ENCODE data around the gene VGLL4. TPM values are rescaled to one million over a fixed set of nuclear protein-coding genes. Genes with fewer than 3 reads are reported as not detected.

The VGLL4 gene
- polyA plus RNA-seq, 1 donor = 50.7 TPM

DNA sequence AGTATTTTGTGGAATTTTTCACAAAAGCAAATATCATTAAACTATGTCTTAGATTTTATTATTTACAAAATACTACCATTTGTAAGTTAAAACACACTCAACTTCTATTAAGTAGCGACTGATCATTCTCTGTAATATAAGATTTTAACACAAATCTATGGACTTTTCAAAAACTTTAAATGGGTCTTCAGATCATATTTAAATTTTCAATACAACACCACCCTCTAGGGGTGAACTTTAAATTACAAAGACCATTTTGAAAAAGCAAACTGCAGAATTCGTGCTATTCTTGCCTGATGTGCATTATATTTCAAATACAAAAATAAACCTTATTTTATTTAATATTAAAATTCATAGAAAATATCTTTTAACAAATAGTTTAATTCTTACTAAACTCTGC is 8.2 kb upstream of the VGLL4 start:
- no peak for DNase-seq

- no peak for DNase-seq
Measured at GRCh38 chr3:11651477-11651876, 7.8 kb upstream of the VGLL4 start.

DNA sequence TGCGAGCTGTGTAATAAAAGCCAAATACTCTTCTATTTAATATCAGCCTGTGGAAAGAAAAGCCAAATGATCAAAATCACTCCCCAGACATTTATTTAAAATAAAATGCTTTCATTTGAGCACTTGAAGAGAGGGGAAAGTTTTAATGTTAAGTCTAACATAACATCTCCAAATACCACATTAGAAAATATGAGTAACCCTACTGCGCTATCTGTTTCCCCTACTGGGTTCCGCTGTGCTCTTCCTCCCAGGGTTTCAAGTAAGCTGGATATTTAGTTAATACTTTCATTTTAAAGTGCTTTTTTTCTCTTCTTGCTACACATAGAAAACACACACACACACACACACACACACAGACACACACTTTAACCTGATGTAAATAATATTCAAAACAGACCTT is 6.7 kb upstream of the VGLL4 start:
- no peak for DNase-seq

DNA sequence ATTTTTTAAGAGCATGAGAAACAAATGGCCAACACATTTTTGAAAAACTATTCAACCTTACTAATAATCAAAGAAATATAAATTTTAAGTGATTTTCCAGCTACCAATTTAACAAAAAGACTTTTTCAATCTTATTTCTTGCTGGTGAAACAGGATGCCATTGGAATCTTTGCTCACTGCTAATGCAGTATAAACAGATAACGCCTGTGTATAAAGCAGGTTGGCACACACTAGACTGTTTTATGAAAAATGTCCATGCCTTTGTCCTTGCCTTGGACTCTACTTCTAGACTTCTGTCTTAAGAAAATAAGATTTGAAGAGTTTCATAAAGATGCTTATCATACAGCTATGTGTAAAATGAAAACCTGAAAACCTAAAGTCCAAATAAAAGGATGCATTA is 5.0 kb upstream of the VGLL4 start:
- DNase-seq = no peak

- no peak for DNase-seq
Measured at GRCh38 chr3:11643201-11643603, 513 bp downstream of the VGLL4 start.

DNA sequence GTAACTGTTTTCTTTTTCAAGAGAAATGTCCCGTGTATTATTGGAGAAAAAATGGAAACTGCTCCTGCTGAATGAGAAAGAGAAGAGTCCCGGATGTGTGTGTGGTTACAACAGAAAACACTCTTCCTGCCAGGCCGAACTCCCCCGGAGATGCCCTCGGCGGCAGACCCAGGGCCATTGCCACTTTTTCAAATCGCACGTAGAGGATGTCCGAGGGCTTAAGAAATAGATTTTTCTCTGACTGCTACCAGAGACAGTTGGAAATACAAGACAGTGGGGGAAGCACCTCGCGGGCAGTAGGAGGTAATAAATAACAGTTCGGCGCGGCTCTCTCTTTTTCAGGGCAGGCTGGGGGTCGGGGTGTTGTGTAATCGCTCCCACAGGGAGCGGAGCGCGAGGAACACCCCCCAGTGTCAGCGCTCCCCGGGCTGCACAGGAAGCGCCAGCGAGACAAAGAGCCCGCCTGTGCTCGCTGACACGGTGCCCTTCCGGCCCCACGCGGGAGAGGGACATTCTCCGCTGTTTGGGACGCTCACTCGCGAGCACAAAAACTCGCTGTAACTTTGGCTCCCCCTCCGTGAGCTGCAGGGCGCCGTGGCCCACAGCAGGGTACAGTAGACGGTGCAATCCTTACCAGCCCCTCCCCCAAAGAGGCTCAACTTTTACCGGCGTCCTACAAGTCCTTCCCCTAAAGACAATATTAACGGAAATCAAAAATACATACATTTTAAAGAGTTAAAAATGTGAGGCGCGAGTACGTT is 1.1 kb downstream of the VGLL4 start:
- peak; percentile 79 for DNase-seq

DNA sequence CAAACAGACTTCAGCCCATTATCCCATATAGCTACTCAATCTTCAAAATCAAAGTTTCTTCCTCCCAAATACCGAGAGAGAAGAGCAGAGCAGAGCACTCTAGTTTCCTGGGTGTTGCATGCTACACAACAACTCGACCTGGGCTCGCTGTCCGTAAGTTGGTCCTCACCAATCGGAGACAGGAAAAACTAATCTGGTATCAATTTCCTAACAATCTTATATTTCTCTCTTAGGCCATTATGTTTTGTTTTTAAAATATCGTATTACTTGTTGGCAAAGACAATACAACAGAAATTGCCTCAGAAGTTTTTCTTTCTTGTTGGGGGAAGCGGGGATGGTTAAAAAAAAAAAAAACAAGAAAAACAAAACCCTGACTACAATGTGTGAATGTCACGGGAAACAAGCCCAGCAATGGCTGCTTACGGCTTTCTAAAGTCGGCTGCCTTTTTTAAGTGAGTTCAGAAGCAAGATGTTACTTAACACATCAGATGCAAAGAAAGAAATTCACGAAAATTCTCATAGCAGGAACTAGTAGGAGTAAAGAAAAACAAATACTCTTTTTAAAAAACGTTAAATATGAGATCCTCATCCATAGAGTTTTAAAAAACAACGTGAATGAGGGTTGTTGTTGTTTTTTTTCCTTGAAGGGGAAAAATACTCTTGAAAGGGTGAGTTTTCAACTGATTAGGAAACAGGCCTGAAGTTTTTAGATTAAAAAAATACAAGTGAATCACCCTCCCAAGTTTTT is 1.9 kb downstream of the VGLL4 start:
- no peak for DNase-seq

GRCh38 chr3:11641316-11641682 is 2.4 kb downstream of the VGLL4 start:
- no peak for DNase-seq

DNA sequence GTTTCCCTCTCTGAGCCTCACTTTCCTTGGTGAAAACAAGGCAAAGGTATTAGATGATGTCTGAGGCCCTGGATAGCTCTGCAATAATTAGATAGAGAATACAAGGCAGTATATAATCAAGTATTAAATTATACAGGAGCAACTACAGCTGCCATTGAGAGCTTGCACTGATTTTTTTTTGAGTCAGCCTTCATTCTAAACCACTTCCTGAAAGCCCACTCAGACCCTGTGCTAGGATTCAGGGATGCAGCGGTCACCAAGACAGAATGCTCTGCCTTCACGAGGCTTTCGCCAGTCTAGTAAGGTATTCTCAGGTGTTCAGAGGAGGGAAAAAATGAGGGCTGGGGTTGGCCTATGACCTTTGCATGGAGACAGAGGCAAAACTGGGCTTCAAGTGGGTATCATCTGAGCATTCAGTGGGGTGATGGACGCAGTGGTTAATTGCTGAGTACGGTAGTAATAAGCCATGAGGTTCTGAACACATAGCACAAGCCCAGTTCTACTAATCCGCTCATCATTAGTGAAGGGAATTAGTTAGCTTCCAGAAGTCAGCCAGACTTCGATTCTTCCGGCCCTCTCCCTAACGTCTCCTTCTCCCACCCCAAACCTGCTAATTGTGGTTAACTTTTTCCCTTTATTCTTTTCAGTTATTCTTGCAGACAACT is 3.6 kb downstream of the VGLL4 start:
- no peak for DNase-seq

DNA sequence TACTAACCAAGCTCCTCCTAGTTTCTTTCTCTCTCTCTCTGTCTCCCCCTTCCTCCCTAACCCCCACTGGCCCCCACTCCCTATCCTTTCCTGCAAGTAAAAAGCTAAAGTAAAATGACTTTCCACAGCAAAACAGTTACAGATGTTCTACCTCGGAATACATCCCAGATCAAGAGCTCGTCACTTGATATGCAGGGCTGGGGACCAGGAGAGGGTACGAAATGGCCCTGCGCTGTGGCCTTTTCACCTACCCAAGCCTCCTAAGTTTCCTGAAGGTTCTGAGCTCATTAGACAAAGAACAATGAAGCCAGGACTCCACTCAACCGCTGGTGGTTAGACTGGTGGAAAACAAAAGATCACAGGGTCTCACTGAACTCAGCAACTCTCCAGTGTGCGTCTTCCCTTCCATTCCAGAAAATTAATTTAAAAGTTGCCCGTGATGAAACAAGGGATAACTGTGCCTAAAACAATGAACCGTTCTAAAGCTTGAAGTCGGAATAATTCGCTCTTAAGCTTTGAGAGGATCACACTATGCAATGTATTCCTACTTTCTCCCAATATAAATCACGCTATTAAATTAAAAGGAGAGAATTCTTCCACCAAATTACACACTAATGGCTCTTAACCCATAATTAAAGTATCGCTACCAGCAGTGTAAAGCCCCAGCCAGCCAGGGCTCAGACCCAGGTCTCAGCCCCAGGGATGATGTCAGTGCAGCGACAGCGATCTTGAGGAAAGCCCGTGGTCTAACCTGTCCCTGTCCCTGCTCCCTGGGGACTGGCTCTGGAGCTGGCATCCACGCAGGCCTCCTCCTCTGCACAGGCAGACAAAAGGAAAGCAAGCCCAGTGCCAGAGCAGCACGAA is 5.0 kb downstream of the VGLL4 start:
- DNase-seq = no peak

- DNase-seq = peak; percentile 63
Measured at GRCh38 chr3:11637901-11638458, 5.7 kb downstream of the VGLL4 start.

DNA sequence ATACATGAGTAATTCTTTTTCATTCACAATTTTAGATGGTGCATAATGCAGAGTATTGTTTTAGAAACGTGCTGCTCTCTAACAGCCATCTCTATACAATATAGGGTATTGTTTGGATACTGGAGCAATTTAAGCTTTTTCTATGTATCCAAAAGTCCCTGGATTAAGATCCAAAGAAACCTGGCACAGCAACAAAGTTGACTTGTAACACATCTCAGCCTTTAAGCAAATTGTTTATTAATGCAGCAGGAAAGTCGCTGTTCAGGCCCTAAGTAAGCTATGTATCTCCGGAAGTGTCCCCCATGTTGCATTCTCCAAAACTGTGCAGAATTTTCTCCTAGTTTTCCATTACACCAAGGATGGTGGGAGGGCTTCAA is 7.3 kb downstream of the VGLL4 start:
- no peak for DNase-seq

GRCh38 chr3:11635680-11636393 is 7.9 kb downstream of the VGLL4 start:
- DNase-seq = no peak

DNA sequence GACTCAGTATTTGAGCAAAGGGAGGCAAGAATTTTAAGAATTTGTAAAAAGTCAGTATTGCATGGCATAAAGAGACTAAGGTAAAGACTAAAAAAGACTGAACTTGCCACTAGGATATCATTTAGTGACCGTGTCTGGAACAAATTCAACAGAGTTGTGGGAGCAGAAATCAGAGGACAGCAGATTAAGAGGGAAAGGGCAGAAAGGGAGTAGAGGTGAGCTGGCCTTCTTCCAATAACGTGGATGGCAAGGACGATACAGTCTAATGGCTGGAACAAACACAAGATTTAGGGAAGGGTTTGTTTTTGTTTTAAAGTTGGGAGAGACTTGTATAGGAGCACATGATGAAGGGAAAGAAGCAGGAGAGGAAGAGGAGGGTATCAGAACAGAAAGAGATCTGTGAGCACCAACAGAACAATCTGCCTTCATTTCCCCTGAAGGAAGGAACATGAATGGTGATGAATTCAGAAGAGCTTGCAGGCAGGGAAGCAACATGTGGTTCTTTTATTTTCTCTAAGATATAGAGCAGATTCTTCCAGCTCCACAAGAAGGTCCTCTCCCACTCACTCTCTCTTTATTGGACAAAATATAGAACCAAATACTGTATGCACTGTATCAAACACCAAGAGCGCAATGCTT is 8.6 kb downstream of the VGLL4 start:
- DNase-seq = no peak

GRCh38 chr3:11634081-11634635 is 9.6 kb downstream of the VGLL4 start:
- DNase-seq = no peak

GRCh38 chr3:11632966-11633365 is 10.7 kb downstream of the VGLL4 start:
- DNase-seq = no peak

GRCh38 chr3:11632564-11632963 is 11.2 kb downstream of the VGLL4 start:
- DNase-seq = no peak

GRCh38 chr3:11631820-11632219 is 11.9 kb downstream of the VGLL4 start:
- DNase-seq = no peak

DNA sequence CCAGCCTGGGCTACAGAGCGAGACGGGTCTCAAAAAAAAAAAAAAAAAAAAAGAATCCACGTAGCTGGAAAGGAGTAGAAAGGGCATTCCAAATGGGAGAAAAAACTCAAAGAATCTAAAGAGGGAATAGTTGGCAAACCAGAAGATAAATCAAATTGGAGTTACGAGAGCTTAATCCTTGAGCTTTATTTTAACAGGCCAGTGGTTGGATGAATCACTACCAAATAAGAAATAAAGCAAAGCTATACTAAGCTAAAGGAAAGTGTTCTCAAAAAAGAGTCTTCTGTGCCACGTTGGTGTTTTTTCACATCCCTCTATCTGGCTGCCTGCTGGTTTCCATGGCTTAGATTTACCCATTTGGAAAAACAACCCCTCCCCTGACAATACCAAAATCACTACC is 14.0 kb downstream of the VGLL4 start:
- no peak for DNase-seq

DNA sequence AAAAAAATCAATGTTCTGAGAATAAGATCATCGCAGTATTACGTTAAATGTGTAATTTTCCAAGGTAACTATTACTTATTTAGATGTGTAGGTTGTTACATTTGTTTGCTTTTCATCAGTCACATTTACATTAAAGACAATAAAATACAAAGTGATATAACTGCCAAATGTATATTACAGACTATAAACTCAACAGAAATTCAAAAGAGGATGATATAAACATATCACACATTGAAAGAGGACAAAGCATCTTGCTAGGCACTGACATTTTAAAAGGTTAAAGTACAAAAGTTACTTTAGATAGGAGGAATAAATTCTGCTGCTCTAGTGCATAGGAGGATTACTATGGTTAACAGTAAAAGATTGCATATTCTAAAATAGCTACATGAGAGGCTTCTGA is 16.1 kb downstream of the VGLL4 start:
- DNase-seq = no peak

DNA sequence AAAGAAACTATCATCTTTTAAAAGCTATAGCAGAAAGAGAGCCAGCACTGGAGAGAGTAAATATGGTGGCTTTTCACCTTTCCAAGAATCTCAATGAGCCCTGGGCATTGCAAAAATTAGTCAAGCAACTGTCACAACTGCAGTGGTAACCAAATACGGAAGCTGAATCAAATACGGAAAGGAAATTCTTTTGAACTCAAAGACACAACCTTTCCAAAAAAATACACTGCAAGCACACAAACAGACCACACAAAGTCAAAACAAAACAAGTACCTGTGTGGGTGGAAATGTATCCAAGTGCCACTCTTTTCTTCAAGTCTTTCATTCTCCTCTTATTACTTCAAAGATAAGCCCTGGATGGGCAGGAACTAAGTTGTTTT is 17.6 kb downstream of the VGLL4 start:
- no peak for DNase-seq

Measured in hindlimb muscle (tissue), 1 donor.